Measurements from ENCODE around the gene NSFL1C. TPM values are rescaled to one million over a fixed set of nuclear protein-coding genes. Genes with fewer than 3 reads are reported as not detected.

Gene NSFL1C
- total RNA-seq (10 to 100 TPM; 57.5 to 65.8 TPM), polyA plus RNA-seq (100 to 1,000 TPM in 1 of 2 donors, 10 to 100 TPM in 1; 77.3 to 105 TPM)

- peak within 1 kb of the TSS; percentile 78 to 93 (median 88) for H3K4me3 Mint-ChIP-seq
- peaks cover 34 to 49% (median 40%) of the 10 kb centered on the region in 4 donors for H3K4me1 Mint-ChIP-seq
- H3K27me3 ChIP-seq (ENCODE audit: insufficient read depth, low read length) = no peaks in the 10 kb centered on the region
- H3K27me3 Mint-ChIP-seq = peaks cover 1 to 5% of the 10 kb centered on the region in 2 donors
- H3K36me3 ChIP-seq (ENCODE audit: insufficient read depth, low read length) = peaks cover 18% of the 10 kb centered on the region
- peak within 1 kb of the TSS; percentile 89 for H3K27ac ChIP-seq (ENCODE audit: low read depth, low read length)
- intact Hi-C loops (cut with micrococcal nuclease) = loop anchor here (1.0 to 10.0 kb wide), 9 partner anchors 36 to 1004 kb away; partner anchors contain the start of genes FKBP1A and SNRPB
- ChIA-PET POLR2A (ENCODE audit: partially characterized antibody) (interaction anchor here (0.6 to 3.1 kb wide), 14 partner anchors 11 to 636 kb away, joined by 3 to 19 read pairs (median 4); partner anchors contain the start of genes FKBP1A and PSMF1), CTCF (ENCODE audit: partially characterized antibody) (interaction anchor here (0.8 to 4.0 kb wide), 17 partner anchors 9 to 634 kb away, joined by 3 to 22 read pairs (median 4); partner anchors contain the start of gene FKBP1A)
- peaks cover 41% of the 10 kb centered on the region for H3K4me1 ChIP-seq (ENCODE audit: insufficient read depth, low read length)
- peaks cover 9 to 26% of the 10 kb centered on the region in 2 donors for H3K36me3 Mint-ChIP-seq
- H3K4me3 ChIP-seq (ENCODE audit: low read length in 2 of 2) = peak within 1 kb of the TSS; percentile 53 to 65
- H3K9me3 Mint-ChIP-seq = peaks cover 0 to 2% (median 0%) of the 10 kb centered on the region in 8 donors
- peak within 1 kb of the TSS; percentile 66 to 95 (median 91) for H3K27ac Mint-ChIP-seq
- H3K9me3 ChIP-seq (ENCODE audit: control insufficient read depth in 1 of 2, low read length in 2 of 2) = no peaks in the 10 kb centered on the region
- DNase-seq = peak; percentile 95 to 99 (median 97)
Measured at GRCh38 chr20:1466211-1467081, at the start of gene NSFL1C. Gene NSFL1C, minus strand, starts transcription at chr20:1466849. Its CDS starts 25 bp downstream, at chr20:1466824.

- Histone ChIP-seq H3K4me1 (ENCODE audit: insufficient read depth, low read length) (no peaks in the 10 kb centered on the region), H3K4me3 (ENCODE audit: low read length in 2 of 2) (no peak overlapping the region), H3K36me3 (ENCODE audit: insufficient read depth, low read length) (no peaks in the 10 kb centered on the region), H3K9me3 (ENCODE audit: control insufficient read depth in 1 of 2, low read length in 2 of 2) (no peaks in the 10 kb centered on the region), H3K27ac (ENCODE audit: low read depth, low read length) (no peak overlapping the region), H3K27me3 (ENCODE audit: insufficient read depth, low read length) (no peaks in the 10 kb centered on the region)
- Mint-ChIP-seq H3K4me1 (peaks cover 0 to 2% (median 0%) of the 10 kb centered on the region in 4 donors), H3K9me3 (peaks cover 0 to 6% (median 3%) of the 10 kb centered on the region in 8 donors), H3K27ac (no peak overlapping the region), H3K27me3 (peaks cover 14 to 18% of the 10 kb centered on the region in 2 donors), H3K4me3 (no peak overlapping the region), H3K36me3 (no peaks in the 10 kb centered on the region)
- POLR2A ChIA-PET (ENCODE audit: partially characterized antibody) = no interaction called here
- CTCF ChIA-PET (ENCODE audit: partially characterized antibody) = interaction anchor here (1.7 to 2.0 kb wide), 2 partner anchors 10 to 251 kb away, joined by 4 to 16 read pairs; no protein-coding TSS in a partner anchor
- intact Hi-C loops (cut with micrococcal nuclease) = no loop called here
- no peak for DNase-seq
Measured at GRCh38 chr20:1513801-1514200, 47.2 kb upstream of the NSFL1C start.

GRCh38 chr20:1509237-1509636 lies 42.6 kb upstream of the NSFL1C start:
- ChIA-PET CTCF (ENCODE audit: partially characterized antibody) (interaction anchor here (1.1 to 5.1 kb wide), 6 partner anchors 9 to 267 kb away, joined by 3 to 45 read pairs (median 6); no protein-coding TSS in a partner anchor), POLR2A (ENCODE audit: partially characterized antibody) (no interaction called here)
- Mint-ChIP-seq H3K36me3 (no peaks in the 10 kb centered on the region), H3K4me1 (peaks cover 0 to 2% (median 0%) of the 10 kb centered on the region in 4 donors), H3K9me3 (peaks cover 0 to 6% (median 3%) of the 10 kb centered on the region in 8 donors), H3K27me3 (peaks cover 14 to 20% of the 10 kb centered on the region in 2 donors), H3K27ac (no peak overlapping the region), H3K4me3 (no peak overlapping the region)
- peak in 4 of 5 donors; percentile 8 to 28 (median 14) for DNase-seq
- Histone ChIP-seq H3K4me1 (ENCODE audit: insufficient read depth, low read length) (no peaks in the 10 kb centered on the region), H3K9me3 (ENCODE audit: control insufficient read depth in 1 of 2, low read length in 2 of 2) (no peaks in the 10 kb centered on the region), H3K27ac (ENCODE audit: low read depth, low read length) (no peak overlapping the region), H3K36me3 (ENCODE audit: insufficient read depth, low read length) (no peaks in the 10 kb centered on the region), H3K27me3 (ENCODE audit: insufficient read depth, low read length) (no peaks in the 10 kb centered on the region), H3K4me3 (ENCODE audit: low read length in 2 of 2) (no peak overlapping the region)
- intact Hi-C loops (cut with micrococcal nuclease) = loop anchor here (1.0 kb wide), 1 partner anchor 225 kb away; no protein-coding TSS in a partner anchor

- Mint-ChIP-seq H3K9me3 (peaks cover 0 to 6% (median 3%) of the 10 kb centered on the region in 8 donors), H3K27ac (no peak overlapping the region), H3K4me3 (no peak overlapping the region), H3K36me3 (no peaks in the 10 kb centered on the region), H3K4me1 (peaks cover 1 to 5% (median 2%) of the 10 kb centered on the region in 4 donors), H3K27me3 (peaks cover 12 to 22% of the 10 kb centered on the region in 2 donors)
- Histone ChIP-seq H3K4me1 (ENCODE audit: insufficient read depth, low read length) (peaks cover 3% of the 10 kb centered on the region), H3K4me3 (ENCODE audit: low read length in 2 of 2) (no peak overlapping the region), H3K36me3 (ENCODE audit: insufficient read depth, low read length) (no peaks in the 10 kb centered on the region), H3K27ac (ENCODE audit: low read depth, low read length) (no peak overlapping the region), H3K27me3 (ENCODE audit: insufficient read depth, low read length) (no peaks in the 10 kb centered on the region), H3K9me3 (ENCODE audit: control insufficient read depth in 1 of 2, low read length in 2 of 2) (no peaks in the 10 kb centered on the region)
- intact Hi-C loops (cut with micrococcal nuclease) = no loop called here
- ChIA-PET POLR2A (ENCODE audit: partially characterized antibody) (no interaction called here), CTCF (ENCODE audit: partially characterized antibody) (interaction anchor here (1.1 to 5.1 kb wide), 7 partner anchors 9 to 268 kb away, joined by 3 to 45 read pairs (median 4); no protein-coding TSS in a partner anchor)
- DNase-seq = no peak
Measured at GRCh38 chr20:1508574-1508973, 41.9 kb upstream of the NSFL1C start.

GRCh38 chr20:1507276-1507675 lies 40.6 kb upstream of the NSFL1C start:
- Histone ChIP-seq H3K4me3 (ENCODE audit: low read length in 2 of 2) (no peak overlapping the region), H3K36me3 (ENCODE audit: insufficient read depth, low read length) (no peaks in the 10 kb centered on the region), H3K4me1 (ENCODE audit: insufficient read depth, low read length) (peaks cover 3% of the 10 kb centered on the region), H3K27ac (ENCODE audit: low read depth, low read length) (no peak overlapping the region), H3K27me3 (ENCODE audit: insufficient read depth, low read length) (peaks cover under 1% of the 10 kb centered on the region), H3K9me3 (ENCODE audit: control insufficient read depth in 1 of 2, low read length in 2 of 2) (no peaks in the 10 kb centered on the region)
- intact Hi-C loops (cut with micrococcal nuclease) = no loop called here
- POLR2A ChIA-PET (ENCODE audit: partially characterized antibody) = no interaction called here
- peaks cover 0 to 8% (median 4%) of the 10 kb centered on the region in 8 donors for H3K9me3 Mint-ChIP-seq
- H3K4me3 Mint-ChIP-seq = no peak overlapping the region
- H3K27me3 Mint-ChIP-seq = peaks cover 18 to 24% of the 10 kb centered on the region in 2 donors
- H3K36me3 Mint-ChIP-seq = no peaks in the 10 kb centered on the region
- H3K27ac Mint-ChIP-seq = no peak overlapping the region
- DNase-seq = no peak
- CTCF ChIA-PET (ENCODE audit: partially characterized antibody) = interaction anchor here (0.8 to 2.0 kb wide), 7 partner anchors 10 to 270 kb away, joined by 3 to 9 read pairs (median 4); partner anchors contain the start of gene SIRPD
- H3K4me1 Mint-ChIP-seq = peaks cover 3 to 7% (median 5%) of the 10 kb centered on the region in 4 donors

GRCh38 chr20:1505871-1506270 lies 39.2 kb upstream of the NSFL1C start:
- no peak overlapping the region for H3K27ac ChIP-seq (ENCODE audit: low read depth, low read length)
- H3K27me3 ChIP-seq (ENCODE audit: insufficient read depth, low read length) = peaks cover 6% of the 10 kb centered on the region
- Mint-ChIP-seq H3K4me3 (no peak overlapping the region), H3K4me1 (peaks cover 3 to 7% (median 5%) of the 10 kb centered on the region in 4 donors), H3K27ac (no peak overlapping the region), H3K9me3 (peaks cover 0 to 10% (median 5%) of the 10 kb centered on the region in 8 donors), H3K36me3 (no peaks in the 10 kb centered on the region), H3K27me3 (peaks cover 15 to 25% of the 10 kb centered on the region in 2 donors)
- H3K4me3 ChIP-seq (ENCODE audit: low read length in 2 of 2) = no peak overlapping the region
- intact Hi-C loops (cut with micrococcal nuclease) = no loop called here
- ChIA-PET POLR2A (ENCODE audit: partially characterized antibody) (no interaction called here), CTCF (ENCODE audit: partially characterized antibody) (interaction anchor here (1.1 to 2.0 kb wide), 3 partner anchors 17 to 271 kb away, joined by 4 to 9 read pairs (median 5); no protein-coding TSS in a partner anchor)
- no peaks in the 10 kb centered on the region for H3K36me3 ChIP-seq (ENCODE audit: insufficient read depth, low read length)
- DNase-seq = no peak
- peaks cover 3% of the 10 kb centered on the region for H3K4me1 ChIP-seq (ENCODE audit: insufficient read depth, low read length)
- no peaks in the 10 kb centered on the region for H3K9me3 ChIP-seq (ENCODE audit: control insufficient read depth in 1 of 2, low read length in 2 of 2)
